DND-41 (cell line): ENCODE results near the gene MCF2L2.

Experiments used
- ATAC-seq: fragments of 200-7000 bp; cut with Tn5 transposase; 3 replicates; pipeline ENCODE4 v1.9.1; 2021; ENCODE audit warnings: low read depth; ENCODE audit not compliant: insufficient read depth
- DNase-seq: peaks from one replicate; pipeline ENCODE4 v3.0.0-alpha.2; 2020
- H2AFZ ChIP-seq: 2 replicates; pipeline ENCODE4 v1.6.0; 2012; ENCODE audit warnings: low read depth, low read length
- H3K27ac ChIP-seq: 2 replicates; pipeline ENCODE4 v1.5.1; 2012; ENCODE audit warnings: low read length, inconsistent platforms
- H3K27me3 ChIP-seq: fragments of 200-600 bp; sonication (generic); 2 replicates; pipeline ENCODE4 v1.6.0; 2012; ENCODE audit warnings: low read length, mild to moderate bottlenecking, inconsistent platforms; ENCODE audit not compliant: insufficient read depth, poor library complexity
- H3K36me3 ChIP-seq: 2 replicates; pipeline ENCODE4 v1.5.1; 2012; ENCODE audit warnings: low read length, inconsistent platforms; ENCODE audit not compliant: insufficient read depth
- H3K4me1 ChIP-seq: 2 replicates; pipeline ENCODE4 v1.5.1; 2012; ENCODE audit warnings: mild to moderate bottlenecking, low read length; ENCODE audit not compliant: insufficient read depth
- H3K4me2 ChIP-seq: 2 replicates; pipeline ENCODE4 v1.6.0; 2012; ENCODE audit warnings: mild to moderate bottlenecking, moderate library complexity, low read length, inconsistent platforms; ENCODE audit not compliant: insufficient read depth
- H3K4me3 ChIP-seq, 2 experiments: fragments of 200-600 bp in 1 of 2; shearing (Covaris generic) in 1 of 2; 2 replicates each; pipeline ENCODE4 v1.5.1; 2012 to 2016; ENCODE audit warnings: inconsistent platforms in 2 of 2, low read length in 2 of 2, mild to moderate bottlenecking in 2 of 2, low read depth in 1 of 2, moderate library complexity in 1 of 2
- H3K79me2 ChIP-seq: 2 replicates; pipeline ENCODE4 v1.6.0; 2012; ENCODE audit warnings: low read length, inconsistent platforms; ENCODE audit not compliant: insufficient read depth
- H3K9ac ChIP-seq: 2 replicates; pipeline ENCODE4 v1.6.0; 2012; ENCODE audit warnings: low read depth, mild to moderate bottlenecking, inconsistent platforms, low read length, moderate library complexity
- H3K9me3 ChIP-seq: 2 replicates; pipeline ENCODE4 v1.5.1; 2012; ENCODE audit warnings: low read length, moderate library complexity, mild to moderate bottlenecking, inconsistent platforms; ENCODE audit not compliant: insufficient read depth, severe bottlenecking
- H4K20me1 ChIP-seq: 2 replicates; pipeline ENCODE4 v1.6.0; 2012; ENCODE audit warnings: low read length; ENCODE audit not compliant: insufficient read depth
- CTCF ChIP-seq: IDR thresholded peaks from 2 replicates; pipeline ENCODE4 v1.5.1; 2012; ENCODE audit warnings: borderline replicate concordance, low read length, moderate library complexity, mild to moderate bottlenecking; ENCODE audit not compliant: poor library complexity, severe bottlenecking; ENCODE audit errors: extremely low read depth
- EZH2 ChIP-seq: IDR thresholded peaks from 3 replicates; pipeline ENCODE4 v1.6.1; 2012; ENCODE audit warnings: borderline replicate concordance, low read depth, mild to moderate bottlenecking, moderate library complexity, low read length, inconsistent platforms; ENCODE audit not compliant: severe bottlenecking

The MCF2L2 gene

GRCh38 chr3:183388213-183388895 lies 40.1 kb downstream of the MCF2L2 start:
- TF ChIP-seq CTCF, result no peak
- TF ChIP-seq EZH2, result no peak
- Histone ChIP-seq H4K20me1 (no peaks in the 10 kb centered on the region), H3K9ac (no peak overlapping the region), H3K4me3 (no peak overlapping the region), H3K9me3 (no peaks in the 10 kb centered on the region), H3K27me3 (no peaks in the 10 kb centered on the region), H3K27ac (no peak overlapping the region), H3K4me2 (no peak overlapping the region), H3K4me1 (no peaks in the 10 kb centered on the region), H3K36me3 (no peaks in the 10 kb centered on the region), H2AFZ (no peak overlapping the region), H3K79me2 (no peaks in the 10 kb centered on the region)
- no peak for DNase-seq
- ATAC-seq, result no peak

- no peak overlapping the region for H3K27ac ChIP-seq
- TF ChIP-seq CTCF, result no peak
- no peak for TF ChIP-seq EZH2
- no peak overlapping the region for H3K9ac ChIP-seq
- no peaks in the 10 kb centered on the region for H3K36me3 ChIP-seq
- H3K4me2 ChIP-seq, result no peak overlapping the region
- no peaks in the 10 kb centered on the region for H3K27me3 ChIP-seq
- H3K9me3 ChIP-seq, result no peaks in the 10 kb centered on the region
- H3K4me1 ChIP-seq, result no peaks in the 10 kb centered on the region
- no peak overlapping the region for H3K4me3 ChIP-seq
- no peak for DNase-seq
- no peaks in the 10 kb centered on the region for H3K79me2 ChIP-seq
- H2AFZ ChIP-seq, result no peak overlapping the region
- ATAC-seq, result no peak
- no peaks in the 10 kb centered on the region for H4K20me1 ChIP-seq
Observed at GRCh38 chr3:183387797-183388196, 40.6 kb downstream of the MCF2L2 start.

- DNase-seq, result no peak
- Histone ChIP-seq H3K4me2 (no peak overlapping the region), H2AFZ (no peak overlapping the region), H3K27me3 (no peaks in the 10 kb centered on the region), H3K9me3 (no peaks in the 10 kb centered on the region), H3K27ac (no peak overlapping the region), H3K4me1 (no peaks in the 10 kb centered on the region), H3K36me3 (no peaks in the 10 kb centered on the region), H3K4me3 (no peak overlapping the region), H4K20me1 (no peaks in the 10 kb centered on the region), H3K79me2 (no peaks in the 10 kb centered on the region), H3K9ac (no peak overlapping the region)
- TF ChIP-seq CTCF (no peak), EZH2 (no peak)
- no peak for ATAC-seq
Observed at GRCh38 chr3:183386651-183387050, 41.8 kb downstream of the MCF2L2 start.
